Trophoblast cell (in vitro differentiated cells and primary cell): ENCODE results near the gene BNIP5.

Experiments used
- DNase-seq, 2 donors: peaks; one replicate each; pipeline ENCODE4 v3.0.0-alpha.2; 2016
- H2AFZ ChIP-seq: 2 replicates; pipeline ENCODE4 v1.6.1; 2013; ENCODE audit warnings: low read length, moderate library complexity, mild to moderate bottlenecking; ENCODE audit not compliant: insufficient read depth, poor library complexity
- H2AK5ac ChIP-seq: 2 replicates; pipeline ENCODE4 v1.6.1; 2013; ENCODE audit warnings: mild to moderate bottlenecking, low read length
- H2BK120ac ChIP-seq: 2 replicates; pipeline ENCODE4 v1.6.1; 2013; ENCODE audit warnings: low read length, mild to moderate bottlenecking, moderate library complexity; ENCODE audit not compliant: insufficient read depth, poor library complexity
- H2BK12ac ChIP-seq: 2 replicates; pipeline ENCODE4 v1.6.1; 2013; ENCODE audit warnings: mild to moderate bottlenecking, low read length, moderate library complexity
- H2BK5ac ChIP-seq: 2 replicates; pipeline ENCODE4 v1.6.1; 2013; ENCODE audit warnings: low read length, low read depth, moderate library complexity, mild to moderate bottlenecking; ENCODE audit not compliant: poor library complexity
- H3K14ac ChIP-seq: 2 replicates; pipeline ENCODE4 v1.6.1; 2013; ENCODE audit warnings: mild to moderate bottlenecking, low read length
- H3K18ac ChIP-seq: 2 replicates; pipeline ENCODE4 v1.6.1; 2013; ENCODE audit warnings: mild to moderate bottlenecking, low read length
- H3K23ac ChIP-seq: 2 replicates; pipeline ENCODE4 v1.6.1; 2013; ENCODE audit warnings: low read length
- H3K27ac ChIP-seq: 2 replicates; pipeline ENCODE4 v1.5.1; 2013; ENCODE audit warnings: low read depth, mild to moderate bottlenecking, inconsistent platforms, low read length, moderate library complexity
- H3K27me3 ChIP-seq: 2 replicates; pipeline ENCODE4 v1.6.1; 2013; ENCODE audit warnings: inconsistent platforms, mild to moderate bottlenecking, low read length, moderate library complexity; ENCODE audit not compliant: insufficient read depth
- H3K36me3 ChIP-seq, 2 experiments: 1 replicate in 1 of 2; 2 replicates in 1 of 2; pipeline ENCODE4 v1.6.1; 2013; ENCODE audit warnings: low read length in 2 of 2, mild to moderate bottlenecking in 2 of 2, moderate library complexity in 1 of 2; ENCODE audit not compliant: insufficient read depth in 2 of 2, control insufficient read depth in 1 of 2
- H3K4ac ChIP-seq: 2 replicates; pipeline ENCODE4 v1.6.1; 2013; ENCODE audit warnings: low read depth, mild to moderate bottlenecking, low read length, moderate library complexity
- H3K4me1 ChIP-seq, 2 experiments: 1 replicate in 1 of 2; 2 replicates in 1 of 2; pipeline ENCODE4 v1.6.1; 2013; ENCODE audit warnings: low read length in 2 of 2, mild to moderate bottlenecking in 2 of 2, moderate library complexity in 1 of 2; ENCODE audit not compliant: insufficient read depth in 2 of 2, control insufficient read depth in 1 of 2
- H3K4me2 ChIP-seq: 2 replicates; pipeline ENCODE4 v1.6.1; 2013; ENCODE audit warnings: inconsistent platforms, mild to moderate bottlenecking, low read length, moderate library complexity
- H3K4me3 ChIP-seq: 2 replicates; pipeline ENCODE4 v1.5.1; 2013; ENCODE audit warnings: mild to moderate bottlenecking, low read depth, low read length, inconsistent platforms
- H3K79me1 ChIP-seq: one replicate; pipeline ENCODE4 v1.6.1; 2013; ENCODE audit warnings: low read length
- H3K79me2 ChIP-seq: 2 replicates; pipeline ENCODE4 v1.6.1; 2013; ENCODE audit warnings: low read length, mild to moderate bottlenecking; ENCODE audit not compliant: control insufficient read depth, insufficient read depth, poor library complexity
- H3K9ac ChIP-seq: 2 replicates; pipeline ENCODE4 v1.6.1; 2013; ENCODE audit warnings: mild to moderate bottlenecking, low read length
- H3K9me3 ChIP-seq: 2 replicates; pipeline ENCODE4 v1.6.1; 2013; ENCODE audit warnings: low read depth, mild to moderate bottlenecking, control low read depth, inconsistent platforms, low read length; ENCODE audit not compliant: insufficient read depth
- H4K12ac ChIP-seq: 2 replicates; pipeline ENCODE4 v1.6.1; 2013; ENCODE audit warnings: low read depth, mild to moderate bottlenecking, low read length, moderate library complexity
- H4K8ac ChIP-seq: 2 replicates; pipeline ENCODE4 v1.6.1; 2013; ENCODE audit warnings: low read depth, mild to moderate bottlenecking, low read length, moderate library complexity
- H4K91ac ChIP-seq: one replicate; pipeline ENCODE4 v1.6.1; 2013; ENCODE audit warnings: low read depth, mild to moderate bottlenecking, low read length, moderate library complexity
- WGBS: extraction: QIAGEN DNeasy Blood & Tissue Kit; methylation state at CpG from one replicate; pipeline ENCODE4 v1.1.7; 2013; ENCODE audit warnings: missing lambda C conversion rate; ENCODE audit not compliant: insufficient read length, insufficient coverage; ENCODE audit errors: extremely low coverage; 5-methylcytosine and 5-hydroxymethylcytosine counted together

Gene BNIP5

GRCh38 chr6:36350681-36351571 is 14.2 kb upstream of the BNIP5 start:
- Histone ChIP-seq H3K27me3 (no peaks in the 10 kb centered on the region), H3K4me2 (no peak overlapping the region), H3K79me1 (no peaks in the 10 kb centered on the region), H3K23ac (no peak overlapping the region), H3K14ac (no peak overlapping the region), H3K18ac (no peak overlapping the region), H3K9ac (no peak overlapping the region), H2BK12ac (no peak overlapping the region), H4K12ac (no peak overlapping the region), H4K8ac (no peak overlapping the region), H2BK5ac (no peak overlapping the region), H2AFZ (no peak overlapping the region), H3K27ac (no peak overlapping the region), H3K4ac (no peak overlapping the region), H3K4me1 (peaks cover 7 to 9% of the 10 kb centered on the region in 2 experiments), H3K36me3 (no peaks in the 10 kb centered on the region), H3K9me3 (no peaks in the 10 kb centered on the region), H2AK5ac (no peak overlapping the region), H2BK120ac (no peak overlapping the region), H3K79me2 (no peaks in the 10 kb centered on the region), H4K91ac (no peak overlapping the region), H3K4me3 (no peak overlapping the region)
- DNase-seq: peak; percentile 90 to 94
- no CpG with 5 or more reads among the region's 15 CpGs for WGBS

- no peak for DNase-seq
- H3K9me3 ChIP-seq: no peaks in the 10 kb centered on the region
- no peaks in the 10 kb centered on the region for H3K36me3 ChIP-seq
- no peak overlapping the region for H3K23ac ChIP-seq
- H3K79me2 ChIP-seq: no peaks in the 10 kb centered on the region
- no peak overlapping the region for H3K18ac ChIP-seq
- H2BK12ac ChIP-seq: no peak overlapping the region
- H2AK5ac ChIP-seq: no peak overlapping the region
- no peak overlapping the region for H2AFZ ChIP-seq
- no peak overlapping the region for H4K91ac ChIP-seq
- WGBS: no CpG with 5 or more reads among the region's 4 CpGs
- no peak overlapping the region for H2BK5ac ChIP-seq
- no peak overlapping the region for H4K8ac ChIP-seq
- no peaks in the 10 kb centered on the region for H3K79me1 ChIP-seq
- no peak overlapping the region for H3K4me2 ChIP-seq
- no peak overlapping the region for H3K4me3 ChIP-seq
- H4K12ac ChIP-seq: no peak overlapping the region
- H3K14ac ChIP-seq: no peak overlapping the region
- no peak overlapping the region for H2BK120ac ChIP-seq
- H3K27me3 ChIP-seq: no peaks in the 10 kb centered on the region
- no peak overlapping the region for H3K9ac ChIP-seq
- H3K4me1 ChIP-seq: peaks cover 9 to 11% of the 10 kb centered on the region in 2 experiments
- H3K4ac ChIP-seq: no peak overlapping the region
- H3K27ac ChIP-seq: no peak overlapping the region
These were observed 13.4 kb upstream of the BNIP5 start for GRCh38 chr6:36350082-36350481.

GRCh38 chr6:36349240-36349639 is 12.6 kb upstream of the BNIP5 start:
- H2BK12ac ChIP-seq: no peak overlapping the region
- no peaks in the 10 kb centered on the region for H3K36me3 ChIP-seq
- H3K9me3 ChIP-seq: no peaks in the 10 kb centered on the region
- H3K23ac ChIP-seq: no peak overlapping the region
- no peak overlapping the region for H3K4me3 ChIP-seq
- H3K9ac ChIP-seq: no peak overlapping the region
- H4K91ac ChIP-seq: no peak overlapping the region
- no peak for DNase-seq
- H3K27me3 ChIP-seq: no peaks in the 10 kb centered on the region
- no peaks in the 10 kb centered on the region for H3K79me2 ChIP-seq
- no peak overlapping the region for H2AK5ac ChIP-seq
- no peak overlapping the region for H3K14ac ChIP-seq
- no peak overlapping the region for H3K4ac ChIP-seq
- no CpG with 5 or more reads among the region's 6 CpGs for WGBS
- H2AFZ ChIP-seq: no peak overlapping the region
- H3K79me1 ChIP-seq: no peaks in the 10 kb centered on the region
- no peak overlapping the region for H3K18ac ChIP-seq
- no peak overlapping the region for H4K8ac ChIP-seq
- no peak overlapping the region for H2BK5ac ChIP-seq
- H3K4me2 ChIP-seq: no peak overlapping the region
- no peak overlapping the region for H2BK120ac ChIP-seq
- peaks cover 9 to 11% of the 10 kb centered on the region in 2 experiments for H3K4me1 ChIP-seq
- no peak overlapping the region for H4K12ac ChIP-seq
- no peak overlapping the region for H3K27ac ChIP-seq

- no peak overlapping the region for H4K12ac ChIP-seq
- no peak overlapping the region for H3K9ac ChIP-seq
- H3K9me3 ChIP-seq: no peaks in the 10 kb centered on the region
- H3K4me2 ChIP-seq: no peak overlapping the region
- H3K18ac ChIP-seq: no peak overlapping the region
- no peak overlapping the region for H3K4me3 ChIP-seq
- no peaks in the 10 kb centered on the region for H3K79me1 ChIP-seq
- no peak overlapping the region for H2BK5ac ChIP-seq
- no peak for DNase-seq
- no peak overlapping the region for H2BK120ac ChIP-seq
- H4K91ac ChIP-seq: no peak overlapping the region
- H4K8ac ChIP-seq: no peak overlapping the region
- no CpG with 5 or more reads among the region's 4 CpGs for WGBS
- no peak overlapping the region for H3K14ac ChIP-seq
- no peak overlapping the region for H3K23ac ChIP-seq
- no peak overlapping the region for H2AFZ ChIP-seq
- no peaks in the 10 kb centered on the region for H3K79me2 ChIP-seq
- H2BK12ac ChIP-seq: no peak overlapping the region
- H3K27me3 ChIP-seq: no peaks in the 10 kb centered on the region
- peaks cover 9 to 11% of the 10 kb centered on the region in 2 experiments for H3K4me1 ChIP-seq
- no peaks in the 10 kb centered on the region for H3K36me3 ChIP-seq
- H3K27ac ChIP-seq: no peak overlapping the region
- H2AK5ac ChIP-seq: no peak overlapping the region
- no peak overlapping the region for H3K4ac ChIP-seq
These were observed 10.9 kb upstream of the BNIP5 start for GRCh38 chr6:36347621-36348020.
